NCI-H69 (cell line): ENCODE measurements around the gene MGA.
A peak's percentile ranks its signal among the peaks of the same experiment; 100 is the strongest.

Experiments
- DNase-seq: peaks from one replicate; lab custom pipeline; 2025; lab: John Stamatoyannopoulos, UW

MGA gene

GRCh38 chr15:41659190-41659589, 1.0 kb upstream of the MGA start:
- DNase-seq = no peak

GRCh38 chr15:41659855-41660234, 360 bp upstream of the MGA start:
- DNase-seq = no peak

- DNase-seq = no peak
Observed at GRCh38 chr15:41661078-41661517, 893 bp downstream of the MGA start.

- peak; percentile 90 for DNase-seq
Observed at GRCh38 chr15:41661518-41662225, 1.5 kb downstream of the MGA start.

- DNase-seq = no peak
Observed at GRCh38 chr15:41666353-41666920, 6.2 kb downstream of the MGA start.

- no peak for DNase-seq
Observed at GRCh38 chr15:41669701-41670100, 9.5 kb downstream of the MGA start.

GRCh38 chr15:41671656-41672648, 11.7 kb downstream of the MGA start:
- no peak for DNase-seq

GRCh38 chr15:41675337-41675736, 15.1 kb downstream of the MGA start:
- no peak for DNase-seq

- no peak for DNase-seq
Observed at GRCh38 chr15:41678742-41679141, 18.5 kb downstream of the MGA start.

GRCh38 chr15:41683955-41684354, 23.8 kb downstream of the MGA start:
- DNase-seq = no peak

- no peak for DNase-seq
Observed at GRCh38 chr15:41688671-41689070, 28.5 kb downstream of the MGA start.

- no peak for DNase-seq
Observed at GRCh38 chr15:41689083-41689482, 28.9 kb downstream of the MGA start.

GRCh38 chr15:41689834-41690233, 29.6 kb downstream of the MGA start:
- DNase-seq = no peak

- no peak for DNase-seq
Observed at GRCh38 chr15:41690636-41691035, 30.4 kb downstream of the MGA start.

- DNase-seq = no peak
Observed at GRCh38 chr15:41691471-41691870, 31.3 kb downstream of the MGA start.

- no peak for DNase-seq
Observed at GRCh38 chr15:41692049-41692448, 31.8 kb downstream of the MGA start.

GRCh38 chr15:41693757-41694156, 33.6 kb downstream of the MGA start:
- no peak for DNase-seq

GRCh38 chr15:41695750-41696436, 35.7 kb downstream of the MGA start:
- peak; percentile 9 for DNase-seq

- DNase-seq = no peak
Observed at GRCh38 chr15:41698779-41699178, 38.6 kb downstream of the MGA start.

GRCh38 chr15:41703120-41703519, 42.9 kb downstream of the MGA start:
- no peak for DNase-seq

GRCh38 chr15:41713047-41713446, 52.8 kb downstream of the MGA start:
- DNase-seq = no peak

- no peak for DNase-seq
Observed at GRCh38 chr15:41714291-41714690, 54.1 kb downstream of the MGA start.
